Right cardiac atrium (tissue), 5 donors: ENCODE measurements around the gene RPAP2. TPM values are rescaled to one million over a fixed set of nuclear protein-coding genes. Genes with fewer than 3 reads are reported as not detected.

ENCODE experiments used
- ATAC-seq, 2 donors: fragments of 200-7000 bp; cut with Tn5 transposase; one replicate each; pipeline versions ENCODE4 v1.8.0 to v1.9.1; 2020; ENCODE audit warnings: moderate library complexity in 2 of 2, mild to moderate bottlenecking in 1 of 2
- DNase-seq, 3 donors: peaks; one replicate each; pipeline ENCODE4 v3.0.0-alpha.2; 2020
- H3K27ac ChIP-seq: one replicate; pipeline ENCODE4 v1.5.1; 2013; ENCODE audit warnings: mild to moderate bottlenecking, low read length, control low read depth, moderate library complexity
- H3K27me3 ChIP-seq: one replicate; pipeline ENCODE4 v1.6.1; 2013; ENCODE audit not compliant: control insufficient read depth, insufficient read depth
- H3K4me1 ChIP-seq: one replicate; pipeline ENCODE4 v1.6.1; 2013; ENCODE audit warnings: low read length; ENCODE audit not compliant: control insufficient read depth, insufficient read depth
- H3K4me3 ChIP-seq: one replicate; pipeline ENCODE4 v1.5.1; 2013; ENCODE audit warnings: low read length, control low read depth
- H3K9me3 ChIP-seq: one replicate; pipeline ENCODE4 v1.6.1; 2013; ENCODE audit warnings: low read length; ENCODE audit not compliant: control insufficient read depth
- WGBS: extraction: QIAGEN DNeasy Blood & Tissue Kit; methylation state at CpG from one replicate; pipeline ENCODE4 v1.1.7; 2013; 5-methylcytosine and 5-hydroxymethylcytosine counted together
- intact Hi-C, 4 donors: fragments of 100-400 bp; cut with DNase I; formaldehyde crosslinking; loops; one replicate each; pipeline versions ENCODE4 v1.11.0 to v1.14.0; 2022 to 2023
- polyA plus RNA-seq: library from polyadenylated mRNA; stranded (reverse); fragments of 200-250 nt; gene quantifications from one replicate; pipeline ENCODE4 v1.2.3, GENCODE V29; 2013
- total RNA-seq, 4 donors: library from RNA; stranded (reverse); fragmentation: NEBNext Ultra II Directional; extraction: Animal tissue kit (Norgen Biotek cat#: 25700); gene quantifications; one replicate each; pipeline ENCODE4 v1.2.1, GENCODE V29; 2021
- donor health status: healthy with polysubstance abuse.
- donor health status: DM: no; HTN: yes; CAD: no.
- donor health status: DM: no; HTN: no; CAD: no.
- donor health status: DM: no; HTN: yes; CAD: no; lungs with severe emphysema.
- donor health status: DM: yes; HTN: yes; CAD: no.

RPAP2 gene
- total and polyA plus RNA-seq, 5 donors, result 9.0 to 31.1 (median 26.8) TPM

- ATAC-seq (no peak), DNase-seq (no peak)
- intact Hi-C loops, result no loop called here
- Histone ChIP-seq H3K27me3 (no peaks in the 10 kb centered on the region), H3K4me3 (no peak overlapping the region), H3K4me1 (no peaks in the 10 kb centered on the region), H3K9me3 (no peaks in the 10 kb centered on the region), H3K27ac (no peak overlapping the region)
- WGBS, result 94% methylated on average over 7 of the region's 7 CpGs
Observed at GRCh38 chr1:92323473-92324453, 24.9 kb downstream of the RPAP2 start.

GRCh38 chr1:92324784-92325183, 25.9 kb downstream of the RPAP2 start:
- DNase-seq, result no peak
- ATAC-seq, result no peak
- H3K9me3 ChIP-seq, result no peaks in the 10 kb centered on the region
- H3K4me1 ChIP-seq, result no peaks in the 10 kb centered on the region
- H3K4me3 ChIP-seq, result no peak overlapping the region
- H3K27ac ChIP-seq, result no peak overlapping the region
- intact Hi-C loops, result no loop called here
- H3K27me3 ChIP-seq, result no peaks in the 10 kb centered on the region

- no peak for ATAC-seq
- intact Hi-C loops, result no loop called here
- Histone ChIP-seq H3K4me1 (no peaks in the 10 kb centered on the region), H3K27ac (no peak overlapping the region), H3K9me3 (no peaks in the 10 kb centered on the region), H3K4me3 (no peak overlapping the region), H3K27me3 (no peaks in the 10 kb centered on the region)
- 77% methylated on average over 1 of the region's 1 CpG for WGBS
- DNase-seq, result no peak
Observed at GRCh38 chr1:92326681-92327080, 27.8 kb downstream of the RPAP2 start.

GRCh38 chr1:92327794-92328193, 28.9 kb downstream of the RPAP2 start:
- ATAC-seq, result no peak
- Histone ChIP-seq H3K4me3 (no peak overlapping the region), H3K9me3 (no peaks in the 10 kb centered on the region), H3K27me3 (no peaks in the 10 kb centered on the region), H3K4me1 (no peaks in the 10 kb centered on the region), H3K27ac (no peak overlapping the region)
- no peak for DNase-seq
- intact Hi-C loops, result no loop called here
- WGBS, result 92% methylated on average over 4 of the region's 4 CpGs

GRCh38 chr1:92329347-92330129, 30.7 kb downstream of the RPAP2 start:
- Histone ChIP-seq H3K27ac (no peak overlapping the region), H3K4me3 (no peak overlapping the region), H3K4me1 (no peaks in the 10 kb centered on the region), H3K9me3 (no peaks in the 10 kb centered on the region), H3K27me3 (no peaks in the 10 kb centered on the region)
- intact Hi-C loops, result no loop called here
- DNase-seq, result no peak
- ATAC-seq, result no peak
- WGBS, result 98% methylated on average over 6 of the region's 6 CpGs

GRCh38 chr1:92333668-92334067, 34.8 kb downstream of the RPAP2 start:
- ATAC-seq, result no peak
- Histone ChIP-seq H3K4me3 (no peak overlapping the region), H3K27me3 (no peaks in the 10 kb centered on the region), H3K27ac (no peak overlapping the region), H3K4me1 (no peaks in the 10 kb centered on the region), H3K9me3 (no peaks in the 10 kb centered on the region)
- 84% methylated on average over 3 of the region's 3 CpGs for WGBS
- intact Hi-C loops, result no loop called here
- DNase-seq, result no peak

GRCh38 chr1:92340154-92340553, 41.3 kb downstream of the RPAP2 start:
- H3K9me3 ChIP-seq, result no peaks in the 10 kb centered on the region
- WGBS, result 40% methylated on average over 1 of the region's 1 CpG
- no peak overlapping the region for H3K27ac ChIP-seq
- no peak overlapping the region for H3K4me3 ChIP-seq
- DNase-seq (no peak), ATAC-seq (no peak)
- intact Hi-C loops, result no loop called here
- no peaks in the 10 kb centered on the region for H3K27me3 ChIP-seq
- peaks cover 2% of the 10 kb centered on the region for H3K4me1 ChIP-seq

- Histone ChIP-seq H3K4me1 (peaks cover 2% of the 10 kb centered on the region), H3K9me3 (no peaks in the 10 kb centered on the region), H3K27ac (no peak overlapping the region), H3K4me3 (no peak overlapping the region), H3K27me3 (no peaks in the 10 kb centered on the region)
- DNase-seq (no peak), ATAC-seq (no peak)
- intact Hi-C loops, result no loop called here
- 89% methylated on average over 1 of the region's 1 CpG for WGBS
Observed at GRCh38 chr1:92342401-92342800, 43.5 kb downstream of the RPAP2 start.

- H3K27me3 ChIP-seq, result no peaks in the 10 kb centered on the region
- intact Hi-C loops, result no loop called here
- no peak overlapping the region for H3K4me3 ChIP-seq
- no peak overlapping the region for H3K27ac ChIP-seq
- no peaks in the 10 kb centered on the region for H3K9me3 ChIP-seq
- DNase-seq, result no peak
- peaks cover 2% of the 10 kb centered on the region for H3K4me1 ChIP-seq
- no peak for ATAC-seq
- 78% methylated on average over 3 of the region's 3 CpGs for WGBS
Observed at GRCh38 chr1:92343061-92343460, 44.2 kb downstream of the RPAP2 start.

- ATAC-seq, result no peak
- intact Hi-C loops, result no loop called here
Observed at GRCh38 chr1:92346866-92347640, 48.2 kb downstream of the RPAP2 start.

GRCh38 chr1:92352856-92353255, 54.0 kb downstream of the RPAP2 start:
- intact Hi-C loops, result no loop called here
- Histone ChIP-seq H3K4me3 (no peak overlapping the region), H3K4me1 (no peaks in the 10 kb centered on the region), H3K9me3 (no peaks in the 10 kb centered on the region), H3K27me3 (no peaks in the 10 kb centered on the region), H3K27ac (no peak overlapping the region)
- DNase-seq (no peak), ATAC-seq (no peak)
- WGBS, result 97% methylated on average over 1 of the region's 1 CpG

More at GRCh38 chr1:92346866-92347640, 48.2 kb downstream of the RPAP2 start:
- H3K4me3 ChIP-seq, result no peak overlapping the region
- no peak overlapping the region for H3K27ac ChIP-seq
- WGBS, result 79% methylated on average over 1 of the region's 1 CpG
- no peaks in the 10 kb centered on the region for H3K27me3 ChIP-seq
- H3K9me3 ChIP-seq, result no peaks in the 10 kb centered on the region
- DNase-seq, result no peak
- H3K4me1 ChIP-seq, result peaks cover 2% of the 10 kb centered on the region
